H1 (cell line): Measurements from ENCODE around the gene TCF7L2. TPM values are rescaled to one million over a fixed set of nuclear protein-coding genes. Genes with fewer than 3 reads are reported as not detected.

Experiments used
- CTCF ChIA-PET: fragments of 300-600 bp; sonication (Branson Sonifier 250); formaldehyde crosslinking; loops from one replicate; lab custom pipeline; 2021; ENCODE audit not compliant: partially characterized antibody; lab: Charles Lee
- POLR2A ChIA-PET: fragments of 300-600 bp; sonication (Branson Sonifier 250); formaldehyde crosslinking; loops from one replicate; lab custom pipeline; 2021; ENCODE audit warnings: inconsistent platforms; ENCODE audit not compliant: partially characterized antibody; lab: Charles Lee
- DNase-seq, 2 experiments: peaks; one replicate each; pipeline versions ENCODE4 v3.0.0 to v3.0.0-alpha.2; 2010 to 2022; ENCODE audit warnings: low spot score in 2 of 2, low read depth in 1 of 2, mixed read lengths in 1 of 2
- FAIRE-seq: peaks from 2 replicates; lab custom pipeline; 2011; peaks lifted over from hg19 to GRCh38; lab: Jason Lieb, UNC
- H2AFZ ChIP-seq: 2 replicates; pipeline ENCODE4 v1.8.1; 2012; ENCODE audit warnings: low read length, inconsistent platforms
- H2AK5ac ChIP-seq: 2 replicates; pipeline ENCODE4 v1.6.1; 2013; ENCODE audit warnings: low read depth, low read length
- H2BK120ac ChIP-seq: replicated peaks from 2 replicates; pipeline ENCODE3; 2013; ENCODE audit warnings: low read depth, low read length, inconsistent platforms
- H2BK12ac ChIP-seq: 2 replicates; pipeline ENCODE4 v1.6.1; 2013; ENCODE audit warnings: low read depth, low read length
- H2BK15ac ChIP-seq: 2 replicates; pipeline ENCODE4 v1.6.1; 2013; ENCODE audit warnings: low read length
- H2BK20ac ChIP-seq: 2 replicates; pipeline ENCODE4 v1.6.1; 2013; ENCODE audit warnings: low read length
- H2BK5ac ChIP-seq: 2 replicates; pipeline ENCODE4 v1.6.1; 2013; ENCODE audit warnings: low read depth, low read length
- H3K14ac ChIP-seq: 2 replicates; pipeline ENCODE4 v1.6.1; 2013; ENCODE audit warnings: inconsistent platforms; ENCODE audit not compliant: insufficient read length
- H3K18ac ChIP-seq: 2 replicates; pipeline ENCODE4 v1.6.1; 2013; ENCODE audit warnings: low read length; ENCODE audit errors: extremely low read depth
- H3K23ac ChIP-seq: 2 replicates; pipeline ENCODE4 v1.6.1; 2013; ENCODE audit warnings: inconsistent platforms; ENCODE audit not compliant: insufficient read length
- H3K23me2 ChIP-seq: 2 replicates; pipeline ENCODE4 v1.6.1; 2013; ENCODE audit warnings: low read depth, low read length
- H3K27ac ChIP-seq: 2 replicates; pipeline ENCODE4 v1.6.1; 2011; ENCODE audit warnings: low read depth, low read length, inconsistent platforms
- H3K27me3 ChIP-seq, 4 experiments: replicated peaks in 1 of 4; 1 replicate in 1 of 4; 2 replicates in 3 of 4; pipeline versions ENCODE4 v1.6.1 to v1.8.1; 2011 to 2013; ENCODE audit warnings: low read length in 3 of 4, mild to moderate bottlenecking in 3 of 4, inconsistent platforms in 2 of 4, mixed read lengths in 2 of 4, moderate library complexity in 1 of 4; ENCODE audit not compliant: control insufficient read depth in 3 of 4, insufficient read depth in 3 of 4; ENCODE audit errors: extremely low read depth in 1 of 4
- H3K36me3 ChIP-seq, 4 experiments: 2 replicates each; pipeline versions ENCODE4 v1.6.1 to v1.8.1; 2011 to 2013; ENCODE audit warnings: mild to moderate bottlenecking in 4 of 4, low read length in 3 of 4, moderate library complexity in 2 of 4, control low read depth in 1 of 4, inconsistent platforms in 1 of 4; ENCODE audit not compliant: insufficient read depth in 4 of 4, control insufficient read depth in 2 of 4
- H3K4ac ChIP-seq: replicated peaks from 2 replicates; pipeline ENCODE3; 2013; ENCODE audit warnings: low read length, low read depth, mixed read lengths, inconsistent platforms; ENCODE audit not compliant: insufficient read length
- H3K4me1 ChIP-seq, 4 experiments: replicated peaks in 1 of 4; 1 replicate in 1 of 4; 2 replicates in 3 of 4; pipeline versions ENCODE4 v1.6.1 to v1.8.1; 2011 to 2013; ENCODE audit warnings: low read length in 3 of 4, inconsistent platforms in 2 of 4, mixed read lengths in 1 of 4; ENCODE audit not compliant: insufficient read depth in 4 of 4, control insufficient read depth in 3 of 4
- H3K4me2 ChIP-seq, 2 experiments: 2 replicates each; pipeline versions ENCODE4 v1.6.1 to v1.8.1; 2011 to 2013; ENCODE audit warnings: low read depth in 2 of 2, low read length in 2 of 2, control low read depth in 1 of 2, inconsistent platforms in 1 of 2, mild to moderate bottlenecking in 1 of 2; ENCODE audit not compliant: insufficient read depth in 1 of 2
- H3K4me3 ChIP-seq, 4 experiments: fragments of 200-600, 300-600 bp in 1 of 4; sonication (generic), shearing (Covaris generic), sonication (Bioruptor Twin) in 1 of 4; 2 replicates each; pipeline versions ENCODE4 v1.5.1 to v1.8.1; 2011 to 2016; ENCODE audit warnings: low read length in 4 of 4, low read depth in 3 of 4, control low read depth in 2 of 4, inconsistent platforms in 2 of 4, mild to moderate bottlenecking in 2 of 4, mixed read lengths in 1 of 4, moderate library complexity in 1 of 4; ENCODE audit not compliant: insufficient read depth in 2 of 4; ENCODE audit errors: extremely low read depth in 1 of 4
- H3K56ac ChIP-seq: replicated peaks from 2 replicates; pipeline ENCODE3; 2013; ENCODE audit warnings: low read depth, mild to moderate bottlenecking, mixed read lengths, low read length, inconsistent platforms; ENCODE audit not compliant: insufficient read length
- H3K79me1 ChIP-seq: 2 replicates; pipeline ENCODE4 v1.6.1; 2013; ENCODE audit warnings: low read depth, low read length, control low read depth
- H3K79me2 ChIP-seq, 2 experiments: 2 replicates each; pipeline versions ENCODE4 v1.6.1 to v1.8.1; 2012 to 2013; ENCODE audit warnings: low read length in 2 of 2, mild to moderate bottlenecking in 2 of 2, inconsistent platforms in 1 of 2; ENCODE audit not compliant: insufficient read depth in 2 of 2, control insufficient read depth in 1 of 2
- H3K9ac ChIP-seq, 4 experiments: replicated peaks in 1 of 4; 1 replicate in 1 of 4; 2 replicates in 3 of 4; pipeline versions ENCODE4 v1.6.1 to v1.8.1; 2011 to 2013; ENCODE audit warnings: low read depth in 3 of 4, low read length in 3 of 4, control low read depth in 2 of 4, mild to moderate bottlenecking in 2 of 4, moderate library complexity in 2 of 4, inconsistent platforms in 1 of 4; ENCODE audit errors: extremely low read depth in 1 of 4
- H3K9me3 ChIP-seq, 2 experiments: 2 replicates each; pipeline versions ENCODE4 v1.6.1 to v1.8.1; 2012 to 2013; ENCODE audit warnings: mild to moderate bottlenecking in 2 of 2, moderate library complexity in 2 of 2, control low read depth in 1 of 2, inconsistent platforms in 1 of 2, low read depth in 1 of 2, low read length in 1 of 2, mixed read lengths in 1 of 2; ENCODE audit not compliant: insufficient read depth in 2 of 2
- H4K20me1 ChIP-seq, 2 experiments: replicated peaks in 1 of 2; 2 replicates each; pipeline versions ENCODE3 to v1.8.1; 2011 to 2013; ENCODE audit warnings: inconsistent platforms in 2 of 2, low read length in 2 of 2, mild to moderate bottlenecking in 1 of 2; ENCODE audit not compliant: insufficient read depth in 2 of 2, control insufficient read depth in 1 of 2
- H4K5ac ChIP-seq: 2 replicates; pipeline ENCODE4 v1.6.1; 2013; ENCODE audit warnings: low read length, low read depth, mixed read lengths, inconsistent platforms; ENCODE audit not compliant: insufficient read length
- H4K8ac ChIP-seq: 2 replicates; pipeline ENCODE4 v1.8.0; 2013; ENCODE audit warnings: mild to moderate bottlenecking, moderate library complexity, low read length, inconsistent platforms; ENCODE audit not compliant: insufficient read depth; ENCODE audit errors: extremely low read depth
- H4K91ac ChIP-seq: replicated peaks from 2 replicates; pipeline ENCODE3; 2013; ENCODE audit warnings: low read length, mixed read lengths, inconsistent platforms; ENCODE audit not compliant: insufficient read length
- BRCA1 ChIP-seq: IDR thresholded peaks from 2 replicates; pipeline ENCODE4 v1.6.1; 2012; ENCODE audit warnings: low read depth, low read length, improper control_type of control experiment
- CREB1 ChIP-seq: IDR thresholded peaks from 2 replicates; pipeline ENCODE4 v1.6.1; 2012; ENCODE audit warnings: inconsistent platforms
- CTBP2 ChIP-seq: IDR thresholded peaks from 2 replicates; pipeline ENCODE4 v1.7.0; 2011; ENCODE audit warnings: borderline replicate concordance, mild to moderate bottlenecking, moderate library complexity, mixed read lengths, low read length; ENCODE audit not compliant: insufficient read depth, insufficient read length
- POLR2A ChIP-seq, 2 experiments: IDR thresholded peaks; 1 replicate in 1 of 2; 2 replicates in 1 of 2; pipeline ENCODE4 v1.6.1; 2011; ENCODE audit warnings: low read depth in 2 of 2, low read length in 2 of 2, mild to moderate bottlenecking in 2 of 2; ENCODE audit errors: control extremely low read depth in 1 of 2
- POLR2AphosphoS5 ChIP-seq: IDR thresholded peaks from 2 replicates; pipeline ENCODE4 v1.6.1; 2011; ENCODE audit warnings: low read depth, low read length
- RFX5 ChIP-seq: IDR thresholded peaks from 2 replicates; pipeline ENCODE4 v1.6.1; 2011; ENCODE audit warnings: low read depth, low read length, improper control_type of control experiment, borderline replicate concordance
- TCF12 ChIP-seq: IDR thresholded peaks from 2 replicates; pipeline ENCODE4 v1.6.1; 2011; ENCODE audit warnings: low read depth, mild to moderate bottlenecking, low read length
- WGBS, 2 experiments: shearing (Covaris generic) in 1 of 2; methylation state at CpG; one replicate each; pipeline versions ENCODE4 v1.1.6 to v1.1.7; 2013 to 2015; ENCODE audit warnings: low lambda C conversion rate in 2 of 2, mixed read lengths in 2 of 2, inconsistent platforms in 1 of 2, low coverage in 1 of 2, missing lambda C conversion rate in 1 of 2; ENCODE audit not compliant: insufficient replicate concordance in 2 of 2, insufficient coverage in 1 of 2, insufficient read length in 1 of 2; ENCODE audit errors: extremely low coverage in 1 of 2, missing lambda C conversion rate in 1 of 2; 5-methylcytosine and 5-hydroxymethylcytosine counted together
- polyA plus RNA-seq, 7 experiments: library from polyadenylated mRNA; depleted of rRNA in 3 of 7; stranded (reverse) in 5 of 7; unstranded in 2 of 7; fragments of >200 nt in 5 of 7; fragments of 200-250 nt in 2 of 7; gene quantifications; 1 replicate in 5 of 7; 2 replicates in 1 of 7; 4 replicates in 1 of 7; pipeline versions ENCODE4 v1.2.1 to v1.2.3, GENCODE V29; 2011 to 2013; ENCODE audit warnings: missing spikeins in 2 of 7, mixed read lengths in 2 of 7
- total RNA-seq: library from RNA; stranded (reverse); fragmentation: NEBNext Ultra II Directional; extraction: Animal tissue kit (Norgen Biotek cat#: 25700); gene quantifications from 2 replicates; pipeline ENCODE4 v1.2.1, GENCODE V29; 2021
- TF ChIP-seq, protein P1 (sequence below): IDR thresholded peaks from 2 replicates; pipeline ENCODE4 v1.6.1; 2011; ENCODE audit warnings: low read length, improper control_type of control experiment
- TF ChIP-seq, protein P2 (sequence below), 3 experiments: IDR thresholded peaks; 1 replicate in 2 of 3; 2 replicates in 1 of 3; pipeline versions ENCODE4 v1.5.1 to v1.6.1; 2011; ENCODE audit warnings: low read length in 3 of 3, mild to moderate bottlenecking in 3 of 3, inconsistent platforms in 2 of 3, low read depth in 1 of 3, moderate library complexity in 1 of 3; ENCODE audit not compliant: insufficient read depth in 1 of 3; ENCODE audit errors: control extremely low read depth in 1 of 3

Gene TCF7L2
- total and polyA plus RNA-seq, 2 of the 8 experiments (the other 6 are each of a cell fraction or from before 2014, with no cell fraction given), result 33.9 to 67.3 TPM

DNA sequence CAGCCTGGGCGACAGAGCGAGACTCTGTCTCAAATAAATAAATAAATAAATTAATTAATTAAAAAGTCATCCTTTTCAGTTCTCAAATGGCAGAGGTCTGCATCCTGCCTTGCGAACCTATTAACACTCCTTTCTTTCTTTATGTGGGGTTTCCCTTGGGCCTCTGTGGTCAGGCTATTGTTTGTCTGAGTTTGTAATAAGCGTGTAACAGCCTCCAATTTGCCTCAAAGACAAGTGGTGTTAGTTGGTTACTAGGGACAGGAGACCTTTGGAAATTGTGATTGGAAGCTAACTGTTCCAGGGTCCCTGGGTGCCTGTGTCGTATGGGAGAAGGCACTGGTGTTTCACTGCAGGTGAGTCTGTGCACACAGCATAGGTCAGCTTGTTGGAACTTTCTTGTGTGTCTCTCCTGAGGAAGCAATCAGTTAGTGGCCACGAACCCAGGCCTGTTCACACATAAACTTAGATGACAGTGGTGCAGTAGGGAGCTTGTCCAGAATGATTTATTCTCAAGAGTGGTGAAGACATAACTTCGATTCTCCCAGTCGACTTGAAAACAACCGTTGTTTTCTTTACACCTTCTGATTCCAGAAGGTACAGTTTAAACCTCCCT lies 33.5 kb downstream of the TCF7L2 start:
- Histone ChIP-seq H3K36me3 (peaks cover 0 to 18% (median 0%) of the 10 kb centered on the region in 4 experiments; a peak in 3 of 8 replicates), H3K18ac (no peak overlapping the region), H2BK12ac (no peak overlapping the region), H3K79me2 (peaks cover 26 to 95% of the 10 kb centered on the region in 2 experiments), H3K9me3 (no peaks in the 10 kb centered on the region), H2AK5ac (no peak overlapping the region), H3K23ac (no peak overlapping the region), H3K23me2 (no peaks in the 10 kb centered on the region), H4K5ac (no peak overlapping the region), H2AFZ (no peak overlapping the region), H3K79me1 (peaks cover 17% of the 10 kb centered on the region), H4K20me1 (peaks cover 18 to 35% of the 10 kb centered on the region in 2 experiments), H2BK5ac (peak overlapping the region; percentile 42; the same call in 1 of the 2 replicates), H3K9ac (peak overlapping the region in 1 of 4 experiments; percentile 5; a peak in 1 of 7 replicates), H3K27ac (no peak overlapping the region), H2BK15ac (no peak overlapping the region), H3K4me3 (no peak overlapping the region), H4K91ac (no peak overlapping the region), H2BK20ac (no peak overlapping the region), H3K4me1 (peaks cover 12 to 39% (median 21%) of the 10 kb centered on the region in 4 experiments), H3K27me3 (no peaks in the 10 kb centered on the region), H3K4me2 (no peak overlapping the region), H3K14ac (no peak overlapping the region), H2BK120ac (no peak overlapping the region), H3K4ac (no peak overlapping the region), H4K8ac (no peak overlapping the region; the same call in 1 of the 2 replicates), H3K56ac (no peak overlapping the region)
- ChIA-PET CTCF (interaction anchor here (0.5 to 1.6 kb wide), 6 partner anchors 9 to 113 kb away, joined by 3 to 5 read pairs (median 3); no protein-coding TSS in a partner anchor), POLR2A (interaction anchor here (0.7 to 6.2 kb wide), 7 partner anchors 7 to 90 kb away, joined by 3 to 38 read pairs (median 5); no protein-coding TSS in a partner anchor)
- 89% methylated on average over 9 of the region's 9 CpGs; no CpG with 5 or more reads in 1 of the 2 experiments for WGBS, 2 experiments
- FAIRE-seq (no peak), DNase-seq (no peak)
- TF ChIP-seq BRCA1 (no peak), TCF12 (no peak), CREB1 (no peak), POLR2A (IDR thresholded peaks at IDR 0.05; ENCODE audit: control extremely low read depth in 1 of 2, low read depth in 2 of 2, low read length in 2 of 2) (peak in 1 of 2 experiments; percentile 33; a peak in 1 of 3 replicates), POLR2AphosphoS5 (0 out of 2 replicates have a peak, but pooled peaks have one; percentile 17), RFX5 (no peak), CTBP2 (no peak)
- TF ChIP-seq, protein P1, sequence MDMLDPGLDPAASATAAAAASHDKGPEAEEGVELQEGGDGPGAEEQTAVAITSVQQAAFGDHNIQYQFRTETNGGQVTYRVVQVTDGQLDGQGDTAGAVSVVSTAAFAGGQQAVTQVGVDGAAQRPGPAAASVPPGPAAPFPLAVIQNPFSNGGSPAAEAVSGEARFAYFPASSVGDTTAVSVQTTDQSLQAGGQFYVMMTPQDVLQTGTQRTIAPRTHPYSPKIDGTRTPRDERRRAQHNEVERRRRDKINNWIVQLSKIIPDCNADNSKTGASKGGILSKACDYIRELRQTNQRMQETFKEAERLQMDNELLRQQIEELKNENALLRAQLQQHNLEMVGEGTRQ, result no peak
- TF ChIP-seq, protein P2, sequence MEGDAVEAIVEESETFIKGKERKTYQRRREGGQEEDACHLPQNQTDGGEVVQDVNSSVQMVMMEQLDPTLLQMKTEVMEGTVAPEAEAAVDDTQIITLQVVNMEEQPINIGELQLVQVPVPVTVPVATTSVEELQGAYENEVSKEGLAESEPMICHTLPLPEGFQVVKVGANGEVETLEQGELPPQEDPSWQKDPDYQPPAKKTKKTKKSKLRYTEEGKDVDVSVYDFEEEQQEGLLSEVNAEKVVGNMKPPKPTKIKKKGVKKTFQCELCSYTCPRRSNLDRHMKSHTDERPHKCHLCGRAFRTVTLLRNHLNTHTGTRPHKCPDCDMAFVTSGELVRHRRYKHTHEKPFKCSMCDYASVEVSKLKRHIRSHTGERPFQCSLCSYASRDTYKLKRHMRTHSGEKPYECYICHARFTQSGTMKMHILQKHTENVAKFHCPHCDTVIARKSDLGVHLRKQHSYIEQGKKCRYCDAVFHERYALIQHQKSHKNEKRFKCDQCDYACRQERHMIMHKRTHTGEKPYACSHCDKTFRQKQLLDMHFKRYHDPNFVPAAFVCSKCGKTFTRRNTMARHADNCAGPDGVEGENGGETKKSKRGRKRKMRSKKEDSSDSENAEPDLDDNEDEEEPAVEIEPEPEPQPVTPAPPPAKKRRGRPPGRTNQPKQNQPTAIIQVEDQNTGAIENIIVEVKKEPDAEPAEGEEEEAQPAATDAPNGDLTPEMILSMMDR (IDR thresholded peaks at IDR 0.05; ENCODE audit: control extremely low read depth in 1 of 3, insufficient read depth in 1 of 3, low read depth in 1 of 3, low read length in 3 of 3), result no peak
